Erythroblast (primary cell): ENCODE data around the gene ENHO.

Source experiments
- GATA1 ChIP-seq: IDR thresholded peaks from 2 replicates; pipeline ENCODE4 v1.6.1; 2011; ENCODE audit warnings: low read depth, mild to moderate bottlenecking, control low read depth, low read length, moderate library complexity
- POLR2A ChIP-seq: IDR thresholded peaks from 2 replicates; pipeline ENCODE4 v1.6.1; 2011; ENCODE audit warnings: mild to moderate bottlenecking, low read length

DNA sequence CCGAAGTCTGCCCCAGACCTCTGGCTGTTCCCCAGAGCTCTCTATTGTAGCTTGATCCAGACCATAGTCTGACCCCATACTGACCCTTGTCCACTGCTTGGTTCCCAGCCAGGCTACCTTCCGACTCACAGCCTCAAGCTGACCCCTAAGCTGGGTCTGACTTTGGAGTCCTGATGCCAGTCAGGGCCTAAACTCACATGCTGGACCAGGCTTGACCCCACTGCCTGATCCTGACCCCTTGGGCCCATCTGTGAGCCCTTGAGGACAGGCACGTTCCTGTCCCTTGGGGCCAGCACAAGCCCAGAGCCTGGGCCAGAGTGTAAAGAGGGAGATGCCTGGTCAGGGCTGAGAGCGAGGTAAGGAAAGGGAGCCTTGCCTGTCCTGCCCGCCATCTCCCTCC, 32.7 kb upstream of the ENHO start:
- TF ChIP-seq POLR2A (no peak), GATA1 (no peak)
